GM18951 (cell line): Measurements from ENCODE around the gene MRPL40.
"Not testable (repeated sequence)": the region's sequence is repeated elsewhere in the genome, so short reads cannot be mapped to it uniquely, and the experiment has no call there.

Source experiments
- POLR2A ChIP-seq: IDR thresholded peaks from 4 replicates; pipeline ENCODE4 v1.6.1; 2011; ENCODE audit warnings: mild to moderate bottlenecking; ENCODE audit not compliant: insufficient read length, insufficient read depth; ENCODE audit errors: extremely low read depth
- in situ Hi-C: fragments of 300-500 bp; cut with MboI; formaldehyde crosslinking; loops from one replicate; pipeline ENCODE4 v1.12.0; 2022; ENCODE audit warnings: low sequenced_read_pairs, mixed read lengths, inconsistent platforms; ENCODE audit not compliant: unreplicated experiment

Gene MRPL40

GRCh38 chr22:19412923-19413322 lies 19.4 kb upstream of the MRPL40 start:
- TF ChIP-seq POLR2A: no peak
- in situ Hi-C loops: no loop called here

GRCh38 chr22:19419086-19419463 lies 13.3 kb upstream of the MRPL40 start:
- no peak for TF ChIP-seq POLR2A
- in situ Hi-C loops: no loop called here

GRCh38 chr22:19419464-19420178 lies 12.7 kb upstream of the MRPL40 start:
- TF ChIP-seq POLR2A: no peak

GRCh38 chr22:19420321-19420720 lies 12.0 kb upstream of the MRPL40 start:
- TF ChIP-seq POLR2A: no peak
- in situ Hi-C loops: no loop called here

More at GRCh38 chr22:19419464-19420178, 12.7 kb upstream of the MRPL40 start:
- in situ Hi-C loops: no loop called here

- no peak for TF ChIP-seq POLR2A
- in situ Hi-C loops: no loop called here
Observed at GRCh38 chr22:19422440-19423301, 9.7 kb upstream of the MRPL40 start.

GRCh38 chr22:19424186-19424500 lies 8.2 kb upstream of the MRPL40 start:
- no peak for TF ChIP-seq POLR2A
- in situ Hi-C loops: no loop called here

- no peak for TF ChIP-seq POLR2A
- in situ Hi-C loops: no loop called here
Observed at GRCh38 chr22:19429950-19430889, 2.1 kb upstream of the MRPL40 start.

GRCh38 chr22:19430890-19431541 lies 1.3 kb upstream of the MRPL40 start:
- in situ Hi-C loops: no loop called here
- no peak for TF ChIP-seq POLR2A

- TF ChIP-seq POLR2A: peak; percentile 19
- in situ Hi-C loops: no loop called here
Observed at GRCh38 chr22:19431649-19432132, 654 bp upstream of the MRPL40 start, which contains the start of gene HIRA. Gene HIRA, minus strand, starts transcription at chr22:19431733. Its CDS starts 257 bp downstream, at chr22:19431476.

GRCh38 chr22:19434401-19434800 lies 2.1 kb downstream of the MRPL40 start:
- in situ Hi-C loops: no loop called here
- no peak for TF ChIP-seq POLR2A

- in situ Hi-C loops: no loop called here
- no peak for TF ChIP-seq POLR2A
Observed at GRCh38 chr22:19434829-19435580, 2.7 kb downstream of the MRPL40 start.

- in situ Hi-C loops: not testable (repeated sequence)
Observed at GRCh38 chr22:19436444-19437161, 4.3 kb downstream of the MRPL40 start.
